Sciatic nerve (tissue), 2 donors: ENCODE data around the gene EXD3. TPM values are rescaled to one million over a fixed set of nuclear protein-coding genes. Genes with fewer than 3 reads are reported as not detected.

Source experiments
- ATAC-seq: fragments of 200-7000 bp; cut with Tn5 transposase; one replicate; pipeline ENCODE4 v1.9.1; 2020; ENCODE audit warnings: mild to moderate bottlenecking, moderate library complexity
- DNase-seq: peaks from one replicate; pipeline ENCODE4 v3.0.0-alpha.2; 2020; ENCODE audit warnings: low spot score
- intact Hi-C: fragments of 100-400 bp; cut with DNase I; formaldehyde crosslinking; loops from one replicate; pipeline ENCODE4 v1.14.2; 2022
- total RNA-seq: library from RNA; stranded (reverse); fragmentation: NEBNext Ultra II Directional; extraction: Animal tissue kit (Norgen Biotek cat#: 25700); gene quantifications from one replicate; pipeline ENCODE4 v1.2.1, GENCODE V29; 2021
- donor health status: DM: no; HTN: no; CAD: no.
- donor health status: DM: no; HTN: no; CAD: no.

EXD3 gene
- total RNA-seq, 1 donor from 2014 or later, result 48.1 TPM

DNA sequence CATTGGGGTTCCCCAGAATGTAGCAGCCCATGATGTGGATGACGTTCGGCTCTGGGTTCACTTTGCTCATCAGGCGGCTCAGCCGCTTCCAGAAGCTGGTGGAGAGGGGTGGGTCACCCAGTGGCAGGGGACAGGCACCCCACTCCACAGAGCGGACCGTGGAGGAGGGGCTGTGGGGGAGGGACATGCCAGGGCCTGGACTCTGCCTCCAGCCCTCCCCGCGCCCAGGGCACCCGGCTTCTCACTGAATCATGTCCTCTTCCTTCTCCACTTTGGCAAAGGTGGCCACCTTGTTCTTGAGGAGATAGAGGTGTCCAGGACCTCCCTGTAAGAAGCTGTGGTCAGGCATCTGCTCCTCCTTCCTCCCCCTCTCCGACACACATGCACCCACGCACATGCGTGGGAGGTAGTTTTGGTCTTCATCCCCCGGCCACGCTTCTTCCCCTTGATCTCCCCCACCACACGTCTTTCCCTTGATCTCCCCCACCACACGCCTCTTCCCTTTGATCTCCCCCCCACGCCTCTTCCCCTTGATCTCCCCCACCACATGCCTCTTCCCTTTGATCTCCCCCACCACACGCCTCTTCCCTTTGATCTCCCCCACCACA is 27.1 kb upstream of the EXD3 start:
- intact Hi-C loops, result no loop called here
- ATAC-seq, result no peak
- DNase-seq, result no peak

DNA sequence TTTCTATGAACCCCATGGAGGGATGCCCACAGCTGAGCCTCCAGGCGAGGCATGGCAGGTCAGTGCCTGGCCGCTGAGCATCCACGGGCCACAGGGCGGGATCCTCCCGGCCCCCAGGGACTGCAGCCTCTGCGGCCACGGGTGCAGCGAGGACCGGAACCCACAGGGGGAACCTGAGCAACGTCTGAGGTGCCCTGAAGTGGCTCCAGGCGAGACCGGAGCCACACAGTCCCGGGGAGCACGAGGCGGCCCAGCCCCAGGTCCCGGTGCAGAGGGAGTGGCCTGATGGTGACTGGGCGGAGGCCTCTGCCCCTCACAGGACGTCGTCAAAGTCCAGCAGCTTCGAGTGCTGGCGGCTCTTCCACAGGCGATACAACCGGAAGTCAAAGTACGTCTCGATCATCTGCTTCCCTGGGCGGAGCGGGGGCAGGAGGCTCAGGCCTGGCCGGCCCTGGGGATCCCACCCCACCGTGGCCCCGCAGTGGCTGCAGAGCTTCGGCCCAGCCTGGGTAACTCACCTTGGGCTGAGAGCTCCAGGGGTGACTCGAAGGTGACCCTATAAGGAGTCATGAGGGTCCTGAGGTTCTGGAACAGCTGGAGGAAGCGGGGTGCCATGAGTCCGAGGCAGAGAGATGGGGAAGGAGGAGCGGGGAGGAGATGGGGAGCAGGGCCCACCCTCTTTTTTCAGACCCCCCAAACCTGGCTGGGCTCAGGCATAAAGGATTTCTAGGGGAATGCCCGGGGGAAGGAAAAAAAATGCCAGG is 26.3 kb upstream of the EXD3 start:
- DNase-seq, result no peak
- ATAC-seq, result no peak
- intact Hi-C loops, result no loop called here

- no peak for DNase-seq
These were observed 25.6 kb upstream of the EXD3 start for GRCh38 chr9:137448602-137448962.

DNA sequence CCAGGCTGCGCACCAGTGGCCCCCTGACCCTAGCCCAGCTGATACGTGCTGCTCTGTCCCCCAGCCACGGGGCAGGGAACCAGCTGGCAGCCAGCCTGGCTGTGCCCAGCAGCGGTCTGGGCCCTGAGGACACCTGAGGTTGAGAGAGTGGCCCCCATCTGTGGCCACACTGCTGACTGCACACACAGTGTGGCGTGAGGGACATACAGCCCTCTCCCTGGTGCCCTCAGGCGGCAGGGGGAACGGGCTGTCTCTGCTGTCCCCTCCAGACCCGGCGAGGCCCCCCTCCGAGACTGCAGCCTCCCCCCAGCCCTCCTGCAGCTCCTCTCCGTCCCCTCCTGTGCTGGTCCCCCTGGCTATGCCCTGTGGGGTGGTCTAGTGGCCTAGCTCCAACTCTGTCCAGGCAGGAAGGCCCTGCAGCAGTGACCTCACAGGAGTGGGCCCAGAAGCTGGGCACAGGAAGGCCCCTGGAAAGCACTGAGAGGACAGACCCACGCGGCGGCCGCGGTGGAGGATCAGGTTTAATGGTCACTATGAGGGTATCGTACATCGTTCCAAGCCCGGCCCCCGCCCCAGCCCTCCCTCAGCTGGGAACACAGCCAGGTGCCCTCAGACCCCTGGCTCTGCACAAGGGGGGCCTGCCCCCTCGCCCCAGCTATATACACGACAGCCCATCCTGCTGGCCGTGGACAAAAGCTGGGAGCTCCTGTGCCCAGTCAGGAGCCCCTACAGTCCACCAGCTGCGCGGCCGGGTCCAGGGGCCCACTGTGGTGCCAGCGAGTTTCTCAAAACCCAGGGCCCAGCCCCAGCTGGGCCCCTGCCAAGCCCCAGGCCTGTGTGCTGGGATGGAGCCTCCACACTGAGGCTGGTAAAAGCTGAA is 25.0 kb upstream of the EXD3 start:
- DNase-seq, result no peak
- ATAC-seq, result peak; percentile 3
- intact Hi-C loops, result no loop called here

More at GRCh38 chr9:137448602-137448962, 25.6 kb upstream of the EXD3 start:
- intact Hi-C loops, result no loop called here
- no peak for ATAC-seq

GRCh38 chr9:137446851-137447471 is 24.0 kb upstream of the EXD3 start:
- DNase-seq (no peak), ATAC-seq (peak; percentile 11)
- intact Hi-C loops, result no loop called here

DNA sequence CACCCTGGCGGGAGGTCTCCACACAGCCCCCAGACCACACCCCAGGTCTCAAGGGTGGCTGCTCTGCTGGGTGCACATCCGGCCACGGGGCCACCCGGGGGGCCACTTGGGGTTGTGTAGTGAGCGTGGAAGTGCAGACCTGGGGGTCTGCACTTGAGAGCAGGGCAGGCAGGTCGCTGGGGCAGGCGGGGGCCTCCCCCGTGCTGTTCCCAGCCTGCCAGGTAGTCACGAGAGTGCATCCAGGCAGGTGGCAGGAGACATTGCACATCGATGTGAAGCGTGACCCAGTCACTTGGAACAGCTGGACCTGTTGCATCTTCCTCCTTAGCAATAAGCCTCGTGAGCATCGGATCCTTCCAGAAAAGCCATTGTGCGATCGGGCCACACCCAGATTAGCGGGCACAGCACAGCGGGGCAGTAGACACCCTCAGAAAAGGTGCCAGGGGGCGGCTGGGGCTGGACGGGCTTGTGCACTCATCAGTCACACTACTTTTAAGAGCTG is 23.0 kb upstream of the EXD3 start:
- intact Hi-C loops, result no loop called here
- DNase-seq, result no peak
- peak; percentile 25 for ATAC-seq

DNA sequence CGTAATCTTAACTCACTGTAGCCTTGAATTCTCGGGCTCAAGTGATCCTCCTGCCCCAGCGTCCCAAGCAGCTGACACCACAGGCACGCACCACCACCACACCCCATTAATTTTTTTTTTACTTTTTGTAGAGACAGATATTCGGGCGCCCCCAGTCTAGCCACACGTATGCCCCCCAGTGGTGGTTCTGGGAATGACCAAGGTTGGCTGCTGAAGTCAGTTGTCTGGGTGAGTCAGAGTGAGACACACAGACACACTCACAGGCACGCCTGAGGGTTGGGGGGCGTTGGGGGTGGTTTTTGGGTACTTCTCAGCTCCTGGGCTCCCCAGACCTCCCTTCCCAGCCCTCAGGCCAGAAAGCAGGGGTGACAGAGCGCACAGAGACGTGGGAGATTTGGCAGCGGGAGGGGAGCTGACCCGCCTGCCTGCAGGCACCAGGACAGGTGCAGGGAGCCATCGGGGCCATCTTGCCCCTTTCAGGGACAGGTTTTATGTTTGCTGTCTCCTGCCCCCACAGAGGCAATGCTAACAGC is 22.4 kb upstream of the EXD3 start:
- DNase-seq, result peak; percentile 90
- intact Hi-C loops, result no loop called here
- peak; percentile 63 for ATAC-seq

DNA sequence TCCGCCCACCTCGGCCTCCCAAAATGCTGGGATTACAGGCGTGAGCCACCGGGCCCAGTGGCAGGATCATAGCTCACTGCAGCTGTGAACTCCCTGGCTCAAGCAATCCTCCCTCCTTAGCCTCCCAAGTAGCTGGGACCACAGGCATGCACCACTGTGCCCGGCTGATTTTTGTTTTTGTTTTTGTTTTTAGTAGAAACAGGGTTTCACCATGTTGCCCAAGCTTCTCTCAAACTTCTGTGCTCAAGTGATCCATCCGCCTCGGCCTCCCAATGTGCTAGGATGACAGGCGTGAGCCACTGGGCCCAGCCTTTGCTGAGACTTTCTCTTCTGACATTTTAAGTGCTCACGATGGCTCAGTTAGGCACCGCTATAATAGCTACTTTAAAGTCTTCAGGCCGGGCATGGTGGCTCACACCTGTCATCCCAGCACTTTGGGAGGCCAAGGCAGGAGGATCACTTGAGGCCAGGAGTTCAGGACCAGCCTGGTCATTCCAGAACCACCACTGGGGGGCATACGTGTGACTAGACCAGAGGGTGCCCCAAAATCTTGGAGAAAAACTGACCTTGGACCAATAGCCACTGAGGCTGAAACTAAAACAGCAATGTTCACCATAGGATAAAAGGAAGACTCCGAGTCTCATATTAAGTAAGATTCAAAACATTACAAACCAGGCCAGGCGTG is 21.3 kb upstream of the EXD3 start:
- no peak for DNase-seq
- intact Hi-C loops, result no loop called here
- ATAC-seq, result no peak

- no peak for ATAC-seq
- DNase-seq, result no peak
- intact Hi-C loops, result no loop called here
These were observed 19.0 kb upstream of the EXD3 start for GRCh38 chr9:137441935-137442321.

GRCh38 chr9:137441289-137441934 is 18.4 kb upstream of the EXD3 start, which contains the start of gene ENTPD8:
ENTPD8 (minus strand) TSS chr9:137441357; CDS start chr9:137438285, 3,072 bp downstream.
- no peak for ATAC-seq
- DNase-seq, result no peak
- intact Hi-C loops, result no loop called here

GRCh38 chr9:137439158-137439714 is 16.3 kb upstream of the EXD3 start:
- DNase-seq (no peak), ATAC-seq (no peak)
- intact Hi-C loops, result no loop called here

GRCh38 chr9:137438591-137439157 is 15.7 kb upstream of the EXD3 start:
- intact Hi-C loops, result no loop called here
- no peak for DNase-seq

DNA sequence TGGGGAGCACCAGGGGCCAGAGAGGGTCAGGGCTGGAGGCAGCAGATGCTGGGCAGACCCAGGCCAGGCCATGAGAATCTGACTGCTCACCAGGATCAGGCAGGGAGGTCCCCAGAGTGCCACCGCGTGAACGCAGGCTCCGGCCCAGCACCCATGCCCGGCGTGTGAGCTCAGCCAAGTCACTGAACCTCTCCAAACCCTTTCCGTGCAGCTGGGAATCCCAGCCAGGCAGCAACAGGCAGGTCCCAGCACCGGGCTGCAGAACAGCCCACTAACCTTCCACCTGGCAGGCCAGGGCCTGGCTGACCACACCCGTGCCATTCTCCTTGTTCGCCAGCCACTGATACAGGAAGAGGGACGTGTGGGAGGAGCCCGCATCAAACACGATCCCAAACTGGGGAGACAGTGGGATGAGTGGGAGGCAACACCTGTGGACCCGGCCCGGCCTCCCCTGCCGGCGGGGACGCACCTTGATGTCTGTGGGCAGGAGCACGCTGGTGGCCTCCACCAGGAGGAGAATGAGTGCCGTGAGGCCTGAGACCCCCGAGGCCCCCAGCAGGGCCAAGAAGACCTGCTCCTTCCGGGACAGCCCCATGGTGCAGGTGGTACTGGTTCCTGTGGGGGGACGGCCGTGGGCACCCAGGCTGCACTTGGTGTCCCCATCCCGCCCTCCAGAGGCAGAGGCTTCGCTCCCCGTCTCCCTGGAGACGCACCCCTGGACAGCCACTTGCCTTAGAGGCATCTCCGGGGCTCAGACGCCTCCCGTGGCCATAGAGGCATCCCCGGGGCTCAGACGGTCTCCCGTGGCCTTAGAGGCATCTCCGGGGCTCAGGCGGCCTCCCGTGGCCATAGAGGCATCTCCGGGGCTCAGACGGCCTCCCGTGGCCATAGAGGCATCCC is 15.0 kb upstream of the EXD3 start:
- ATAC-seq, result no peak
- intact Hi-C loops, result no loop called here
- peak; percentile 40 for DNase-seq

More at GRCh38 chr9:137438591-137439157, 15.7 kb upstream of the EXD3 start:
- ATAC-seq, result no peak

DNA sequence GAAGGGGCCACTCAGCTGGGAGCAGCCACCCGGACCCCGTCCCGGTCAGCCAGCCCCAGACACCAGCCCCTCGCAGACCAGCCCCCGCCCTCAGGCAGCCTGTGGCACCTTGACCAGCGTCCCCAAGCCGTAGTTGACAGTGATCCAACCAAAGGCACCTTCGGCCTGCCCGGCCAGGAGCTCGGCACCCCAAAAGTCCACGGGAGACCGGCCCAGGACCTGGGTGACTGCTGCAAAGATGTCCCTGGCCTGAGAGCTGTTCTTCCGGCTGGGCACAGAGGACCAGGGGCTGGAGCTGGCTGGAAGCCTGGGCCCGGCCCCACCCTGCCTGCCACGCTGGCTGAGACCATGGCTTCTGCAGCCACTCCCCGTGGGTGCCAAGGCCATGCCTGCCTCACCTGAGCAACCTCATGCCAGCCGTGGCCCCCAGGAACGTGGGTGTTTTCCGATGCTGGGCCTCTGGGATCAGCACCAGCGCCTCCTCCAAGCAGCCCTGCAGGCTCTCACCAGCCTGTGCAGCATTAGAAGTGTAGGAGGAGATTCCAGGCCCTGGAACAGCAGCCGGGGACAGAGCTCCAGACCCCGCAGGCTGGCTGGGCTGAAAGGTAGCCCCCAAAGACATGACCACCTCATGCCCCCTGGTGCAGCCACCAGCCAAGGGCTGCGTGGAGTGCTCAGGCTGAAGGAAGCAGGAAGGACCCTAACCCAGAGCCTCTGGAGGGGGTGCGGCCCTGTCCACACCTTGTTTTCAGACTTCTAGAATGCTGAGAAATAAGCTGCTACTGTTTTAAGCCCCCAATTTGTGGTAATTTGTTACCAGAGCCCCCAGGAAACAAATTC is 14.0 kb upstream of the EXD3 start:
- intact Hi-C loops, result no loop called here
- DNase-seq (peak; percentile 52), ATAC-seq (no peak)

- ATAC-seq (peak; percentile 29), DNase-seq (peak; percentile 65)
- intact Hi-C loops, result no loop called here
These were observed 13.2 kb upstream of the EXD3 start for GRCh38 chr9:137435980-137436760.
